GM18526 (cell line): Measurements from ENCODE around the gene PRSS27.

Source experiments
- POLR2A ChIP-seq: IDR thresholded peaks from 3 replicates; pipeline ENCODE4 v1.6.1; 2011; ENCODE audit not compliant: insufficient read length; ENCODE audit errors: extremely low read depth

PRSS27 gene

DNA sequence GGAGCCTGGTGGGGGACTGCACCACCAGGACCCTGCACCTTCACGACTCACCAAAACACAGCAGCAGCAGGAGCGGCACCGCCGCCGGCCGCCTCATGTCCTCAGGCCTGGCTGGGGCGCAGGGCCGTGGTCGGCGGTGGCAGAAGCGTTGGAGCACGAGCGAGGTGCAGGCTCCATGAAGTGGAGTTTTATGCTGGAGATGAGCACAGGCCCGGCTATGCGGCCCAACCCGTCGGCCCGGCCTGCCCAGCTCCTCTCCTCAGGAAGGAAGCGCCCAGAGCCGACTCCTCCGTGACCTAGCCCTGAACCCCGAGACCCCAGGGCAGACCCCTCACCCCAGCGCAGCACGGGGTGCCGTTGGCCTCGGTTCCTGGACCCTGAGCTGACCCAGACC is at the start of gene PRSS27:
Gene PRSS27, minus strand, starts transcription at position 161 of the 394 bp plus-strand sequence. Its CDS starts 64 bp downstream, at position 97.
- TF ChIP-seq POLR2A = no peak

DNA sequence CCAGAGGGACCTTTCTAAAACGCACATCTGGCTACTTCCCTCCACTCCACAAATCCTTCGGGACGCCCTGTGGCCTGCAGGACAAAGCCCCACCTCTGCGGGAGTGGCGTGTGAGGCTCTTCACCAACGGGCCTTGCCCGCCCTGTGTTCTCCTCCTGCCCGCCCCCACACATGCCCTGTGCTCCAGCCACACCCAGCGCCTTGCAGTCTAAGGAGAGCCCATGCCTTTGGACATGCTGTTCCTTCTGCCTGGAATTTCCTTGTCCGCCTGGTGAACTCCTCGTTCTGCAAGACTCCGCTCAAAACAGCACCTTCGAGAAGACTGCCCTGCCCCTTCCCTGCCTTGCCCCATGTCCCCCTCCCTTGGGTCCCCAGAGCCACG is 49.6 kb upstream of the PRSS27 start:
- TF ChIP-seq POLR2A = no peak

DNA sequence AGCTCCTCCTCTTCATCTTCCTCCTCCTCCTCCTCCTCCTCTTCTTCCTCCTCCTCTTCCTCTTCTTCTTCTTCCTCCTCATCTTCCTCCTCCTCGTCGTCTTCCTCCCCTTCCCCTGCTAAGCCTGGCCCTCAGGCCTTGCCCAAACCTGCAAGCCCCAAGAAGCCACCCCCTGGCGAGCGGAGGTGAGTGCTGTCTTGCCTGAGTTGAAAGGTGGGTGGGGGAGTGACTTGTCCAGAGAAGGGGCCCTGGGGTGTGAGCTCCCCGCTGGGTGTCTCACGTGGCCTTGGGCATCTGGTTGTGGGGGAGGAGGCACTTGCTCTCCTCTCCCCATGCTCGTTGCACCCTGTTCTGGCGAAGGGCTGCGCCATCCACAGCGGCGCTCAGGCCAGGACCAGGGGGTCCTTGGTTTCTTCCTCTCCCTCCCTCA is 49.1 kb upstream of the PRSS27 start:
- no peak for TF ChIP-seq POLR2A

DNA sequence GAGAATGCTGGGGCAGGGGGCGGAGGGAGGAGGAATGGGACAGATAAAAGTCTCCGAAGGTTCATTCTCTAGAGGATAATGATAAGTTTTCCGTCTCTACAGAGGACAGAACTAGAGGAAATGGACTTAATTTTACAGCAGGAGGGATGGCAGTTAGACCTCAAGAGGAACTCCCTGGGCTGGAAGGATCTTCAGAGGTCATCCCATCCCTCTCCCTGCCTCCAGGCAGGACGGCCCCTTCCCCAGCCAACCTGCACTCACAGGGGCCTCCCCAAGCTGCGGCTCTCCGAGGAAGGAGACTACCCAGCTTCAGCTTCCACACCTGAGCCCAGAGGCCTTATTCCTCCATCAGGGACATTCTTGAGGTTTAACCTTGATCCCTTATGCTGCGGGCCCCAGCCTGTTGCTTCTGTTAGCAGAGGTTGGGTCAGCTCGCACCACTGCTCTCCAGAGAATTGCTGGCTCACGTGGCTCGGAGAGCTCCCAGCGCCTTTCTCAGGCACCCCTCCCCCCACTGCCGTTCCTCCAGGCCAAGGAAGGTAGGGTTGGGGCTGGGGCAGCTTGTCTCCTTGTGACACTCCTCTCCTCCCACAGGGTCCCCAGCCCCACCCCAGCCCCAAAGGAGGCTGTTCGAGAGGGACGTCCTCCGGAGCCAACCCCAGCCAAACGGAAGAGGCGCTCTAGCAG is 48.5 kb upstream of the PRSS27 start:
- no peak for TF ChIP-seq POLR2A

DNA sequence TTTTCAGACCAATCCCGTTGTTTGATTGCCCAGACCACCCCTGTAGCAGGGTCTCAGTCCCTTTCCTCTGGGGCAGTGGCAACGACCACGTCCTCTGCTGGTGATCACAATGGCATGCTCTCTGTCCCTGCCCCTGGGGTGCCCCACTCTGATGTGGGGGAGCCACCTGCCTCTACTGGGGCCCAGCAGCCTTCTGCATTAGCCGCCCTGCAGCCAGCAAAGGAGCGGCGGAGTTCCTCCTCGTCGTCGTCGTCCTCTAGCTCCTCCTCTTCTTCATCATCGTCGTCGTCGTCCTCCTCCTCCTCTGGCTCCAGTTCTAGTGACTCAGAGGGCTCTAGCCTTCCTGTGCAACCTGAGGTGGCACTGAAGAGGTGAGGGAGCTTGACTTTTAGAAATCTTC is 47.9 kb upstream of the PRSS27 start:
- no peak for TF ChIP-seq POLR2A

DNA sequence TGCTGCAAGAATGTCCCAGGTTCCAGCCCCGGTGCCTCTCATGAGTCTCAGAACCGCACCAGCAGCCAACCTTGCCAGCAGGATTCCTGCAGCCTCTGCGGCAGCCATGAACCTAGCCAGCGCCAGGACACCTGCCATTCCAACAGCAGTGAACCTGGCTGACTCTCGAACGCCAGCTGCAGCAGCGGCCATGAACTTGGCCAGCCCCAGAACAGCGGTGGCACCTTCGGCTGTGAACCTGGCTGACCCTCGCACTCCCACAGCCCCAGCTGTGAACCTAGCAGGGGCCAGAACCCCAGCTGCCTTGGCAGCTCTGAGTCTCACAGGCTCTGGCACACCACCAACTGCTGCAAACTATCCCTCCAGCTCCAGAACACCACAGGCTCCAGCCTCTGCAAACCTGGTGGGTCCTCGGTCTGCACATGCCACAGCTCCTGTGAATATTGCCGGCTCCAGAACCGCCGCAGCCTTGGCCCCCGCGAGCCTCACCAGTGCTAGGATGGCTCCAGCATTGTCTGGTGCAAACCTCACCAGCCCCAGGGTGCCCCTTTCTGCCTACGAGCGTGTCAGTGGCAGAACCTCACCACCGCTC is 47.2 kb upstream of the PRSS27 start:
- TF ChIP-seq POLR2A = no peak

DNA sequence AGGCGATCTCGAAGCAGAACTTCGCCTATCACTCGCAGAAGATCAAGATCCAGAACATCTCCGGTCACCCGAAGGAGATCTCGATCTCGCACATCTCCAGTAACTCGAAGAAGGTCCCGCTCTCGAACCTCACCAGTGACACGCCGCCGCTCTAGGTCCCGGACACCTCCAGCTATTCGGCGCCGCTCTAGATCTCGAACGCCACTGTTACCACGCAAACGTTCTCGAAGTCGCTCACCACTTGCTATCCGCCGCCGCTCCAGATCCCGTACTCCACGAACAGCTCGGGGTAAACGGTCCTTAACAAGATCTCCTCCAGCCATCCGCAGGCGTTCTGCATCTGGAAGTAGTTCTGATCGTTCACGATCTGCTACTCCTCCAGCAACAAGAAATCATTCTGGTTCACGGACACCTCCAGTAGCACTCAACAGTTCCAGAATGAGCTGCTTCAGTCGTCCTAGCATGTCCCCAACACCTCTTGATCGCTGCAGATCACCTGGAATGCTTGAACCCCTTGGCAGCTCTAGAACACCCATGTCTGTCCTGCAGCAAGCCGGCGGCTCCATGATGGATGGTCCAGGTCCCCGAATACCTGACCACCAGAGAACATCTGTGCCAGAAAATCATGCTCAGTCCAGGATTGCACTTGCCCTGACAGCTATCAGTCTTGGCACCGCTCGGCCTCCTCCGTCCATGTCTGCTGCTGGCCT is 46.6 kb upstream of the PRSS27 start:
- TF ChIP-seq POLR2A = peak; percentile 15

DNA sequence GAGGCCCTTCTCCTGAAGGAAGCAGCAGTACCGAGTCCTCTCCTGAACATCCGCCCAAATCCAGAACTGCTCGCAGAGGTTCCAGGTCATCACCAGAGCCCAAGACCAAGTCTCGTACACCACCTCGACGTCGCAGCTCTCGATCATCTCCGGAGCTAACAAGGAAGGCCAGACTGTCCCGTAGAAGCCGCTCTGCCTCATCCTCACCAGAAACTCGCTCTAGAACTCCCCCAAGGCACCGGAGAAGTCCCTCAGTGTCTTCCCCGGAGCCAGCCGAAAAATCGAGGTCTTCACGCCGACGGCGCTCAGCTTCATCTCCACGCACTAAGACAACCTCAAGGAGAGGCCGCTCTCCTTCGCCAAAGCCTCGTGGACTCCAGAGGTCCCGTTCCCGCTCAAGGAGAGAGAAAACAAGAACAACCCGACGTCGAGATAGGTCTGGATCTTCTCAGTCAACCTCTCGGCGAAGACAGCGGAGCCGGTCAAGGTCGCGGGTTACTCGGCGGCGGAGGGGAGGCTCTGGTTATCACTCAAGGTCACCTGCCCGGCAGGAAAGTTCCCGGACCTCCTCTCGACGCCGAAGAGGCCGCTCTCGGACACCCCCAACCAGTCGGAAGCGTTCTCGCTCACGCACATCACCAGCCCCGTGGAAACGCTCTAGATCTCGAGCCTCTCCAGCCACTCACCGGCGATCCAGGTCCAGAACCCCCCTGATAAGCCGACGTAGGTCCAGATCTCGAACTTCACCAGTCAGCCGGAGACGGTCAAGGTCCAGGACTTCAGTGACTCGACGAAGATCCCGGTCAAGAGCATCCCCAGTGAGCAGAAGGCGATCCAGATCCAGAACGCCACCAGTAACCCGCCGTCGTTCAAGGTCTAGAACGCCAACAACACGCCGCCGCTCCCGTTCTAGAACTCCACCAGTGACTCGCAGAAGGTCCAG is 45.7 kb upstream of the PRSS27 start:
- no peak for TF ChIP-seq POLR2A

DNA sequence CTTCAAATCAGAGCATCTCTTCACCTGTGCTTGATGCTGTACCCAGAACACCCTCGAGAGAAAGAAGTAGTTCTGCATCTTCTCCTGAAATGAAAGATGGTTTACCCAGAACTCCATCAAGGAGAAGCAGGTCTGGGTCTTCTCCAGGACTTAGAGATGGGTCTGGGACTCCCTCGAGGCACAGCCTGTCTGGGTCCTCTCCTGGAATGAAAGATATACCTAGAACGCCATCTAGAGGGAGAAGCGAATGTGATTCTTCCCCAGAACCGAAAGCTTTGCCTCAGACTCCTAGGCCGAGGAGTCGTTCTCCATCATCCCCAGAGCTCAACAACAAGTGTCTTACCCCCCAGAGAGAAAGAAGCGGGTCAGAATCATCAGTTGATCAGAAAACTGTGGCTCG is 44.7 kb upstream of the PRSS27 start:
- no peak for TF ChIP-seq POLR2A

DNA sequence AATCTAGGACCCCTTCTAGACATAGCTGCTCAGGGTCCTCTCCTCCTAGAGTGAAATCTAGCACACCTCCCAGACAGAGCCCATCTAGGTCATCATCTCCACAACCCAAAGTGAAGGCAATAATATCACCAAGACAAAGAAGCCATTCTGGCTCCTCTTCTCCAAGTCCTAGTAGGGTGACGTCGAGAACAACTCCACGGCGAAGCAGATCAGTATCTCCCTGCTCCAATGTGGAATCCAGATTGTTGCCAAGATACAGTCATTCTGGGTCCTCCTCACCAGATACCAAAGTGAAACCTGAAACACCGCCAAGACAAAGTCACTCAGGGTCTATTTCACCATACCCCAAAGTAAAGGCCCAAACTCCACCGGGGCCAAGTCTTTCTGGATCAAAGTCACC is 43.1 kb upstream of the PRSS27 start:
- no peak for TF ChIP-seq POLR2A

DNA sequence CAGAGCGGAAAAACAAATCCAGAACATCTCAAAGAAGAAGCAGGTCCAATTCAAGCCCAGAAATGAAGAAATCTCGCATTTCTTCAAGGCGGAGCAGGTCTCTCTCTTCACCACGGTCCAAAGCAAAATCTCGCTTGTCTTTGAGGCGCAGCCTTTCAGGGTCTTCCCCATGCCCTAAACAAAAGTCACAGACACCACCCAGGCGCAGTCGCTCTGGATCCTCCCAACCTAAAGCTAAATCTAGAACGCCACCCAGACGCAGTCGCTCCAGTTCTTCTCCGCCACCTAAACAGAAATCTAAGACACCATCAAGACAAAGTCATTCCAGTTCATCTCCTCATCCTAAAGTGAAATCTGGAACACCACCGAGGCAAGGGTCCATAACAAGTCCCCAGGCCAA is 42.7 kb upstream of the PRSS27 start:
- no peak for TF ChIP-seq POLR2A

DNA sequence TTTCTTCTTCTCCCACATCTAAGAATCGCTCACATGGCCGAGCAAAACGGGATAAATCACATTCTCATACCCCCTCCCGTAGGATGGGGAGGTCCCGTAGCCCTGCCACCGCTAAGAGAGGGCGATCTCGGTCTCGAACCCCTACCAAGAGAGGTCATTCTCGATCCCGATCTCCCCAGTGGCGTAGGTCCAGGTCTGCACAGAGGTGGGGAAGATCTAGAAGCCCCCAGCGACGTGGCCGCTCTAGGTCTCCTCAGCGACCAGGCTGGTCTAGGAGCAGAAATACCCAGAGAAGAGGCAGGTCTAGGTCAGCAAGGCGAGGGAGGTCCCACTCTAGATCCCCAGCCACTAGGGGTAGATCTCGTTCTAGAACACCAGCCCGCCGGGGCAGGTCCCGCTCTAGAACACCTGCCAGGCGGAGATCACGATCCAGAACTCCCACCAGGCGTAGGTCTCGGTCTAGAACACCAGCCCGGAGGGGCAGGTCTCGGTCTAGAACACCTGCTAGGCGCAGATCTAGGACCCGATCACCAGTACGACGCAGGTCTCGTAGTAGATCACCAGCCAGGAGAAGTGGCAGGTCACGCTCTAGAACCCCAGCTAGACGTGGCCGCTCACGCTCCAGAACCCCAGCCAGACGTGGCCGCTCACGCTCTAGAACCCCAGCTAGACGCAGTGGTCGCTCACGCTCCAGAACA is 42.0 kb upstream of the PRSS27 start:
- TF ChIP-seq POLR2A = no peak

DNA sequence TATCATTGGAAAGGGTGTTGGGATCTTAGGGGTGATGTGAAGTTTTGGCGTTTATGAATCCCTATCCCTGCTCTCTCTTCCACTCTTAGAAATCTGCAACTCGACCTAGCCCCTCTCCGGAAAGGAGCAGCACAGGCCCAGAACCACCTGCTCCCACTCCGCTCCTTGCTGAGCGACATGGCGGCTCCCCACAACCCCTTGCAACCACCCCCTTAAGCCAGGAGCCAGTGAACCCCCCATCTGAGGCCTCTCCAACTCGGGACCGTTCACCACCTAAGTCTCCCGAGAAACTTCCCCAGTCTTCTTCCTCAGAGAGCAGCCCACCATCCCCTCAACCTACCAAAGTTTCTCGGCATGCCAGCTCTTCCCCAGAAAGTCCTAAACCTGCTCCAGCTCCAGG is 41.4 kb upstream of the PRSS27 start:
- no peak for TF ChIP-seq POLR2A

DNA sequence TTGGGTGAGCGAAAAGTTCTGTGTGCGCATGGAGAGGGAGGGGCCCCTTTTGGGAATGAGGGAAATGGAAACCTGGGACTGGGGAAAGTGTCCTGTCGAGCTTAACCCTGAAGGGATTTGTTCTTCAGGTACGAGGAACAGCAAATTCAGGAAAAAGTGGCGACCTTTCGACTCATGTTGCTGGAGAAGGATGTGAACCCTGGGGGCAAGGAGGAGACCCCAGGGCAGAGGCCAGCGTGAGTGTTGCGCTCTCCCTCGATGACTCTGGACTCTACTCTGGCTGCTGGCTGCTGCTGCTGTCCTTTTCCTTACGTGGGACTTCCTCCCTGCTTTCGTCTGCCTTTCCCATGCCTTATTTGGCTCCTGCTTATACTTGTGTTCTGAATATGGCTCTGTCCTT is 37.3 kb upstream of the PRSS27 start:
- no peak for TF ChIP-seq POLR2A
